GM19455 (cell line): ENCODE measurements around the gene PSENEN.

Experiments
- ATAC-seq: cut with Tn5 transposase; IDR thresholded peaks from one replicate; pipeline ENCODE4 v1.9.1; 2021; ENCODE audit not compliant: unreplicated experiment

PSENEN gene

DNA sequence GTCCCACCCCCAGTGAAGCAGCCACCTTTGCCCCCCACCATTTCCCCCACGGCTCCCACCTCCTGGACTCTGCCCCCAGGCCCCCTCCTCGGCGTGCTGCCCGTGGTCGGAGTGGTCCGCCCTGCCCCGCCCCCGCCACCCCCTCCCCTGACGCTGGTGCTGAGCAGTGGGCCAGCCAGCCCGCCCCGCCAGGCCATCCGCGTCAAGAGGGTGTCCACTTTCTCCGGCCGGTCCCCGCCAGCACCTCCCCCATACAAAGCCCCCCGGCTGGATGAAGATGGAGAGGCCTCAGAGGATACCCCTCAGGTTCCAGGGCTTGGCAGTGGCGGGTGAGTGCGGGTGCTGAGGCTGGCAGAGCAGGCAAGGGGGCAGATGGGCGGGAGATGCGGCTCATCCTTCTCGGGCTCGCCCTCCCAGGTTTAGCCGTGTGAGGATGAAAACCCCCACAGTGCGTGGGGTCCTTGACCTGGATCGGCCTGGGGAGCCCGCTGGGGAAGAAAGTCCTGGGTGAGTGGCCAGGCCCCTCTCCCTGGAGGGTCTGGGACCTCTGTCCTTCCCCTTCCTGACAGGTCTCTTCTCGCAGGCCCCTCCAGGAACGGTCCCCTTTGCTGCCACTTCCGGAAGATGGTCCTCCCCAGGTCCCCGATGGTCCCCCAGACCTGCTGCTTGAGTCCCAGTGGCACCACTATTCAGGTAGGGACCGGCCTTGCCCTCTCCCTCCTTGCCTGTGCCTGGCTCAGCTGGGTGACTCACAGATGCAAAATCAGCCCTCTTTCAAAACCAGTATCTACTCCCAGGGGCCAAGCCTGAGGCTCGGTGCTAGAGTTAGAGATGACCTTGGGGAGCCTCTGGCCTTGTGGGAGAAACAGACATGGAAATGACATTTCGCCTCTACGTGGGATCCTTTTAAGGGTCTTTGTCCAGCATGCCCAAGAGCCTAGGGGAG is 12.0 kb upstream of the PSENEN start:
- no peak for ATAC-seq

DNA sequence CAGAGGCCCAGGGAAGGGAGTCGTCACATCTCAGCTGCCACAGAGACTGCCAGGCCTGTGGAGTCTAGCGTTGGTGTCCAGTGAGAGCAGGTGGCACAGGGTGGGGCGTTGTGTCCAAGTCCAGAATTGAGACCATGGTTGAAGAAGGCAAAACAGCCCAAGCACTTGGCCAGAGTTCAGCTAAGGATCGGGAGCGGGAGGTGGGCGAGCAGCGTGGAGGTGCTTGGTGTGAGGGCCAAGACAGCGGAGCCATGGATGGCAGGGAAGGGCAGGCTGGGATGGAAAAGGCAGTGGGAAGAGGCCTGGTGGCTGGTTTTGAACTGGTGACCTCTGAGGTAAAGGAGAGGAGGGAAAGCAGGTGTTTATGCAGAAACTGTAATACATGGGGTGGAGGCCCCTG is 11.2 kb upstream of the PSENEN start:
- ATAC-seq = no peak

DNA sequence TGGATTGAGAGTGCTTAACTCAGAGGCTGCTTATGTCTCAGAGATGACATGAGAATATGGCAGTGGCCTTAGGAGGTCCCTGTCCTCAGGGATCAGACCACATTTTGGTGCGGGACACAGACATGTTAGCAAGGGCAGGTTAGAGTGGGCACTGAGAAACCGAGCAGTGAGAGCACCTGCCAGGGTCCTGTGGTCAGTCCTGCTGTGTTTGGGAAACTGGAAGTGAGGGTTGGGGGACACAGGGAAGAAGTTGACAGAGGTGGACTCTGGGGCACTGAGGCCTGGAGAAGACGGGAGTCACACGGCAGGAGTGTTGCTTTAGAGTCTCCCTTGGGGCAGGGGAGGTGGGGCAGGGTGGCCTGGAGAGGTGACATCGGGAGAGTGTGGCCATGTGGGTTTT is 10.6 kb upstream of the PSENEN start:
- ATAC-seq = no peak

DNA sequence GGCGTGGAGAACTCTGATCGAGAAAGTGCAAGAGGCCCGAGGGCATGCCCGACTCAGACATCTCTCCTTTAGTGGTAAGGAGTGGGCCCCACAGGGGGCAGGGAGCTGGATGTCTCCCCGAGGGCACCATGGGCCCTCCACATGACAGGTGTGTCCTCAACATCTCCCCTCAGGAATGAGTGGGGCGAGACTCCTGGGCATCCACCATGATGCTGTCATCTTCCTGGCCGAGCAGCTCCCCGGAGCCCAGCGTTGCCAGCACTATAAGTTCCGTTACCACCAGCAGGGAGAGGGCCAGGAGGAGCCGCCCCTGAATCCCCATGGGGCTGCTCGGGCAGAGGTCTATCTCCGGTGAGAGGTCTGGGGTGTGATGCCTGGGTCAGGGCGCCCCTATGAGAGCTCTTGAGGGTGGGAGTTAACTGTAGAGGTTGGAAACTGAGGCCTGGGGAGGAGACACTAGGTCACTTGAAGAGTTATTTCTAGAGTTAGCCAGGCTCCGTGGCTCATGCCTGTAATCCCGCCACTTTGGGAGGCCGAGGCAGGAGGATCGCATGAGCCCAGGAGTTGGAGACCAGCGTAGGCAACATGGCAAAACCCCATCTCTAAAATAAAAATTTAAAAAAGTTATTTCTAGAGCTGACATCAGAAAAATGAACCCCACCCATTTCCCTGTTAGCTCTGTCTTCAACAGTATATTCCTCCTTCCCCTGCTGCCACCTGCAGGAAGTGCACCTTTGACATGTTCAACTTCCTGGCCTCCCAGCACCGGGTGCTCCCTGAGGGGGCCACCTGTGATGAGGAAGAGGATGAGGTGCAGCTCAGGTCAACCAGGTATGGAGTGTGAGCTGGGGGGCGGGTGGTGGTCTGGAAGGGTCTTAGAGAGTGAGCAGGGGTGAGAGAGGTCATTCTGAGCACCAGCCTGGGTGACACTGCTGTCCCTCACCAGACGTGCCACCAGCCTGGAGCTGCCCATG is 8.3 kb upstream of the PSENEN start:
- ATAC-seq = no peak

DNA sequence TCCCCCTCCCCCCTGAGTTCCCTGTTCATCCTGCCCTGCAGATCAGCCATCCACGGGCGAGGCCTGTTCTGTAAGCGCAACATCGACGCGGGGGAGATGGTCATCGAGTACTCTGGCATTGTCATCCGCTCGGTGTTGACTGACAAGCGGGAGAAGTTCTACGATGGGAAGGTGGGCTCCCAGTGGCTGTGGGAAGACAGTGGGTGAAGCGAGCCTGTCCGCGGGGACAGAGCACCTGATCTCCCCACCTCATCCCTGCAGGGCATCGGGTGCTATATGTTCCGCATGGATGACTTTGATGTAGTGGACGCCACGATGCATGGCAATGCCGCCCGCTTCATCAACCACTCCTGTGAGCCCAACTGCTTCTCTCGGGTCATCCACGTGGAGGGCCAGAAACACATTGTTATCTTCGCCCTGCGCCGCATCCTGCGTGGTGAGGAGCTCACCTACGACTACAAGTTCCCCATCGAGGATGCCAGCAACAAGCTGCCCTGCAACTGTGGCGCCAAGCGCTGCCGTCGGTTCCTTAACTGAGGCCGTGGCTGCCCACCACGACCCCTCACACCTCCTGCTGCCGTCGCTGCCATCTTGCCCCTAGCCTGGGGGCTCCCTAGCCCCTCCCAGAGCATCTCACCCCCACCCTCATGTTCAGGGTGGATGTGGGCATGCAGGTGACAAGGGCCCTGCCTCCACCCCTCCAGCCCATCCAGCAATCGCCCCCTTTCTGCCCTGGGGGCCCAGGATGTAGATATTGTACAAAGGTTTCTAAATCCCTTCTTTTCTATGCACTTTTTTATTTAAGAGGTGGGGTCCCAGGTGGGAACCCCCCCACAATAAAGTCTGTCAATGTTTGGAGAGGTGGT is 7.2 kb upstream of the PSENEN start:
- no peak for ATAC-seq

DNA sequence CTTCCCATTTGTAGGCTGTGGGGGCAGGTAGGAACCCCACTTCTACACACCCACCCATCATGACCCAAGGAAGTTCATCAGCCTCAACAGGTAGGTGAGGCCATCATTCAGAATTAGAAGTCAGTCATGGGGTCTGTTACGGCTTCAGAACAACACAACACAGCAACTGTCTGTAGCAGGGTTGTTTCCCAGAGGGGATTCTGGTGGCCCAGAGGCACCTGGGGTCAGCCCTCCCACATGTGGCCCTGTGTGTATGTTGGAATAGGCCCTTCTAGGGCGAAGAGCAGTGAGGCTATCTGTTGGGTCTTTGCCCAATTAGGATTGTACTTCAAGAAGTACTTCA is 6.6 kb upstream of the PSENEN start:
- no peak for ATAC-seq

DNA sequence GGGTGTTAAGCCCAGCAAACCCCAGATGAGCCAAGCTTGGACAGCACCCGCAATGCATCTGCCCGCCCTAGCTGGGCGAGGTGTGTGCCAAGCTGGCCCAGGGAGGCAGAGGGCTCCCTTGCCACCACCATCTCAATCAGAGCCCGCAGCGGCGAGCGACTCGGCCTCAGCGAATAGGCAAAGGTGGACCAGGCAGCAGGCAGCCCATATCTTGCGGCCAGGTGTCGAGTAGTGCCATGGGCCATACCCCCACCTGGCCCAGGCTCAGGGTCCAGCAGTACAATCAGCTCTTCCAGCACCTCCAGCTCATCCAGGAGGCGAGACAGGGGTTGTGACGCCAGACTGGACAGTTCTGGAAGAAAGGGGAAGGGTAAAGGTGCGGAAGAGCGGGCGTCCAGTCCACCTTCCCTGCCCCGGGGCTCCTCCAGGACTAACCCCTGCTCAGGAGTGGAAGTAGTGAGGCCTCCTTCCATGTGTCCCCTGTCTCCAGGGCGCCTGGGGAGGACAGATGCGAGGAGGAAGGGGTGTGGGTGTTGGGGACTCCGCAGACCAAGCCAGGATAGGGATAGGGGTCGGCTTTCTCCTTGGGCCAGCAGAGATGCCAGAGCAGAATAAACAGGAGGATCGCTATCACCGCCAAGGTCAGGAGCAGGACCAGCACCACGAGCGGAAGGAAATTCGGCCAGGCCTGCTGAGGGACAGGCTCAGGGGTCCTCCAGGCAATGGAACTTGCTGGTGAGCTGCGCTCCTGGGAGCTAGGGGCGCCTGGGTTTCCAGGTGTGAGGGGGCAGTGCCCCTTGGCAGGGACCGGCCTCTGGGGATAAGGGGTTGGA is 6.0 kb upstream of the PSENEN start:
- ATAC-seq = no peak

DNA sequence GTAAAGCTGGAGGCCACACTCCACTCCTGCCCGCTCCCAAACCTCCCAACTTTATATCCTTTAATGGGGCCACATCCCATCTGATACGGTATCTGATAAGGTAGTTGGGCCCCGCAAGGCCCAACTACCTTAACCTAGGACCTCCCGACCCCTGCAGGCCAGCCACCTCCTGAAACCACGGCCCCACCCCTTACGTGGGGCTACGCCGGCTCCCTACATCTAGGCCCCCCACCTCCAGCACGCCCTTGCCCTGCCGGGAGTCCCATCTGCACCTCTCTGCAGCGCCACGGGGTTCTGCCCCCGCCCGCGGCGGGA is 5.4 kb upstream of the PSENEN start:
- ATAC-seq = no peak

DNA sequence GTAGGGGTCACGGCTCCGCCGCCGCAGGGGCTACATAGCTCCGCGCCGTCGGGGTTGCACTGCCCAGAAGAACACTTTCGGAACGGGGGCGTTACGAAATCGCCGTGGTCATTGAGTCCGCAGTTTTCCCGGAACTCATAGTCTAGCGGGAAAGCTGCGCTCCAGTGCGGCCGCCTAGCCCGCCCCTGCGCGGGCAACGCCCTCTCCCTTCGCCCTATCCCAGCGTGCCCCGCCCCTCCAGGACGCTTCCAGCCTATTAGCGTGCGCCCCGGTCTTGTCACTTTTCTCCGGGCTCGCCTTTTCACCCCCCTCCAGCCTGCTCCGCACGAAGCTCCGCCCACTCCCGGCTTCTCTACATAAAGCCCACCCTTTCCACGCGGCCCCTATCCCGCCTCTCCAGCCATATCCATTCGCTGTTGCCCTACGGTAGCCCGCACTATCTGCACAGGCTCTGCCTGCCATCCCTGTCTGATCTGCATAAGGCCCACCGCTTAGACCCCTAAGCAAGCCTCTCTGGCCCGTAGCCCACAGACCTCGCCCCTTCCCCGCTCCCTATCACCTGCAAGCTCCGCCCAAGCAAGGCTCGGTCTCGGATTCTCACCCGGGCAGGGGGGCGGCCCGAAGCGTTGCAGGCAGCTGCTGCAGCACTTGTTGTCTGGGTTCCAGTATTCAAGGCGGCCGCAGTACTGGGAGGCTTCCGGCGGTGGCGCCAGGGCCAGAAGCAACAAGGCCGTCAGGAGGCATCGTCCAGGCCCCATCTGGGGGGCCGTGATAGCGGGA is 4.8 kb upstream of the PSENEN start:
- ATAC-seq = peak; percentile 63

DNA sequence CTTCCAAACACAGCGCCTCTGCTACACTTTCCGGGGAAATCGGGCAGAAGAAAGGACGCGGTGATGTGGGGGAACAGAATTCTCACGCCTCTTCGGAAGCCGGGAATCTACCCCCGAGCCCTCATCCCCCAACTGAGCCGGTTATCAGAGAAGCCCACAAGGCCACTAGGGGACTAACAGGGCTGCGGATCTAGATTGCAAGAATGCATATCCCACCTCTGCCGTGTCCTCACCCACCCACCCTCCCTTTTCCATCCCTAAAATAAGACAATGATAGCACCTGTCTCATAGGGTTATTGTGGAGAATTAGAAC is 4.3 kb upstream of the PSENEN start:
- no peak for ATAC-seq

DNA sequence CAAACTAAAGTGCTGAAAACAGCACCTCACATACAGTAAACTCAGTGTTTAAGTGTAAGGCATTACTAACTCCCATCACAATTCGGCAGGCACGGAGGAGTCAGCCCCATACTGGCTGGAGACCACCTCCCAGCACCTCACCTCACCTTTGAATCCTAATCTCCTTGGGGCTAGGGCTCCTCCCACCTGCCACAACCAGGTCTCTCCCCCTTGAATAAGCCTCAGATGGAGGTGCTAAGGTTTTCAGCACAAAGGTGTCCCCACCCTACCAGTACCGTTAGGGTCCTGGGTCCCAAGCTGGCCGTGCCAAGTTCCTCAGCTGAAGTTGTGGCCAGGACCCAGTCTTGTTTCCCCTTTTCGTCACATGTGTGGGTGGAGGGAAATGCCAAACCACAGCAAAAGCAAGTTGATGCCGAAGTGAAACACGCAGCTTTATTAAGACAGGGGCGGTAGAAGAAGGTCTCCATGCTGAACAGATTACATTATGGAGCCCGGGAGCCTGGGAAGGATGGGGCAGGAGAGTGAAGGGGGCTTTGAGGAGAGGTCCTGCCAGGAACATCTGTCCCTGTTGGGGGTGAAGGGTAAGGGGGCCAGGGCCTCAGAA is 3.2 kb upstream of the PSENEN start, which contains the start of gene IGFLR1:
IGFLR1 (minus strand) TSS at position 332 of the 604 bp plus-strand sequence. CDS start 1,272 bp downstream, outside the sequence.
- no peak for ATAC-seq

DNA sequence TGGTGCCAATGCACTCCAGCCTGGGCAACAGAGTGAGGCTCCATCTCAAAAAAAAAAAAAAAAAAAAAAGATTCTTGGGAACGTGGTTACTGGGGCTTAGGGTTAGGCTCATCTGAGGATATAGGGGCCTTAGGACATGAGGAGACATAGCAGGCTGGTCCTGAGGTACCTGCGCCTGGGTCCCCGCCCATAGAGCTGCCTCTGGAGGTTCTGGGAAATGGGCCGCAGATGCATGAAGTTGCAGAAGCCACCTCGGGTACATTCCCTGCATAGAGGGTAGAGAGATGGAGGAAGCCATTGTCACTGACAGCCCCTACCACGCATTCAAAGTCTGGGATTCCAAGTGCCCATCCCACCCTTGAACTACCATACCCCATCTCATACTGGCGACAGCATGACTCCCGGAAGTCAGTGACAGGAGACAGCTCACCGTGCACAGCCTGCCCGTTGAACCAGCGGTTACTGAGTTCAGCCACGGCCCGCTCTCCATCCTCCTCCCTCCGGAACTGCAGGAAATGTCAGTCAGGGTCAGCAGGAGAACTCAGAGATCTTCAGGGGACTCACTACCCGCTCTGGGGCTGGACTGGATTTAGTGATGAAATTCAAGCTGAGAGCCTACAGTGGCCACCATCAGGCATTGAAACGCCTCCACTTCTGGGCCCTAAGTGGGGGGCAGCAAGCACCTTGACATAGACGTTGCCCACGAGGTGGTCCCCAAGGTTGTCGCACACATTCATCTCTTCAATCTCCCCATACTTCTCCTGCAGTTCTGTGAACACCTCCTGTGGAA is 1.6 kb upstream of the PSENEN start:
- no peak for ATAC-seq

DNA sequence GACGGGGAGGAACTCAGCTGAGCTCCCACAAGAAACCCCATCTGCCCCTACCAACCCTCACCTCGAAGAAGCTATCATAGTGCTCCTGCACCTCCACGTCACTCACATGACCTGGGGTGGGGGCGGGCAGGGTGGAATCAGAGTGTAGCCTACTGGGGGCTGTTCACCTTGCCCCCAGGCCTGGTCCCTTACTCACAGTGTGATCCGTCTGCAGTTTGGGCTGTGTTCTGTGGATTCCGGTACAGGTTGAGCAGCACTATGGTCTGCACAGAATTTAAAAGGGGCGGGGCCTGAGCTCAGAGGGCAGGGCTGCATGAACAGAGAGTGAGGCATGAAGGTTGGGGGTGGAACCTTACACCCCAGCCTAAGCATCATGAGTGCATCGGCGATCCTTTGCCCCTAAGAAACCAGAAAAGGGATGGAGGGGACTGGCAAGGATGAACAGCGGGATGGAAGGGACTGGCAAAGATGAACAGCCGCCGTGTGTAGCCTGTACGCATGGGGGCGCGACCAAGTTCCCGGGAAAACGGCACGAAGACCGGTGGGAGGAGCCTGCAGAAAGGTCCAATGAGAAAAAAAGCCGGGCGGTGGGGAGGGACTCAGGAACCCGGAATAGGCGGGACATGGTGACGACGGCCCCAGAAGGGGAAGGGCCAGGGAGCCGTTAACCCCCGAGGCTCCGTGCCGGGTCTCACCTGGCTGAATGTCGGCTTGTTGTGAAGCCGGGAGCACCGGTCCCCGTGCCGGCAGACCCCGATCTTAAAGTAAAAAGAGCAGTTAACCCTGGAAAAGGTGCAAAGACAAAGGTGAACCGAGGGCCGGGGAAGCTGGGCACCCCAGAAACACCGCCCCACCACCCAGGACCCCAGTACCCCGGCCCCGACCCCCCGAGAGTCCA is 772 bp upstream of the PSENEN start:
- peak; percentile 38 for ATAC-seq

DNA sequence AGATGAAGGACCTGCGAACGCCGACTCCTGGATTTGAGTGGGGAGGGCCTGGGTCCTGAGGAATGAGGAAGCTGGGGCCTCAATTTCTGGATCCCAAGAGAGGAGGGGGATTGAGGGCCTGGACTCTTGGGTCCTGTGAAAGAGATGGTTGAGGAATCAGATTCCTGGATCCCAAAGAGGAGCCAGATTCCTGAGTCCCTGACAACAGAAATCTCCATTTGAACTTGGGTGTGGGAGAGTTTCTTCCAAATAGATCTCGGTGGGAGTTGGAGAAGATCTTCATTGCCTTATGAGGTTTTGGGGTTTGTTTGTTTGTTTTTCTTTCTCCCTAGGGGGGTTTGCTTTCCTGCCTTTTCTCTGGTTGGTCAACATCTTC is 624 bp downstream of the PSENEN start:
- no peak for ATAC-seq

DNA sequence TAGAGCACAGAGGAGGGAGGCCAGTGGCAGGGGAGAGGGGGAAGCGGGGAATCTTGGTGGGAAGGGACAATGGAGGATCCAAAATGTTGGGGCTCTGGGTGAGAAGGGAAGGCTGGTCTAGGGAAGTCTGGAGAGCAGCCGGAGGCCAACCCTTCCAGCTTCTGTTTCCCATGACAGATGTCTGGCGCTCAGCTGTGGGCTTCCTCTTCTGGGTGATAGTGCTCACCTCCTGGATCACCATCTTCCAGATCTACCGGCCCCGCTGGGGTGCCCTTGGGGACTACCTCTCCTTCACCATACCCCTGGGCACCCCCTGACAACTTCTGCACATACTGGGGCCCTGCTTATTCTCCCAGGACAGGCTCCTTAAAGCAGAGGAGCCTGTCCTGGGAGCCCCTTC is 1.1 kb downstream of the PSENEN start:
- ATAC-seq = no peak

DNA sequence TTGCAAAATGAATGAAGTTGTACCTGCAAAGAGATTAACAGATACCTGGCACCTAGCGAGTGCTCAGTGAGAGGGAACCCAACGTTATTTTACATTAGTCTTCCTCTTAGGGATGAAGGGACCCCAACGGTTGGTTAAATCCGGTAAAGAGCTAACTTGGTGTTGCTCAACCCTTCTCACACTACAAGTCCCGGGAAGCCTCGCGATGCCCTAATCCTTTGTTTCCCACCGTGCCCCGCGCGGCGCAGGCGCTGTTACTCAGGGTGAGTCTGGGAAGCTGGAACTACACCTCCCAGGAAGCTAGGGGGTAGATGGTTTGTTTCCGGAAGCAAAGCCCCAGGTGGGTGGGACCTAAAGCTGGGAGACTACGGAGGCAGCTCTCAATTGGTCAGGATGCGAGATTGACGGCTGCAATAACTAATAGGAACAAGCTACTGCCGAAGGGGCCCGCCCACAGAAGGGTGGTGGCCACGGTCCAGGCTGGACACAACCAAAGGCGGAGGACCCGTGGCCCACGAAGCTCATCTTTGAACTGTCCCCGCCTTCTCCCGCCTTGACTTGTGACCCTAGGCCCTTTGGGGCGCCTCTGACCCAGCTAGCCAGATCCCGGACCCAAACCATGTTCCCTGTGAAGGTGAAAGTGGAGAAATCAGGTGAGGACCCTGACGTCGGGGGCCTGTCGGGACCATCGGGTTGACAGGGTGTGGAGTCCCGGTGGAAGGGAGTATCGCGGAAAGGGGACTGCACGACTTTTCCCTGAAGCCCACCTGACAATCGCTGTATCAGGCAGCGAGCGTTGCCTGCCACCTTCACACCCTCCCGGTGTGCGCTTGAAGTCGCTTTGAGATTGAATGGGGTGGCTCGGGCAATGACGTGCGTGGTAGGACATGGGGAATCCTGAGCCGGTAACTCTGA is 2.9 kb downstream of the PSENEN start, which contains the start of gene LIN37:
LIN37 (plus strand) TSS at position 471 of the 915 bp plus-strand sequence; CDS start at position 620, 149 bp downstream.
- peak; percentile 58 for ATAC-seq
